GM12873 (cell line): Measurements from ENCODE around the gene POLR2H.

Source experiments
- CTCF ChIP-seq: IDR thresholded peaks from 2 replicates; pipeline ENCODE4 v1.5.1; 2012; ENCODE audit warnings: low read depth, mild to moderate bottlenecking, moderate library complexity, low read length, control low read depth; ENCODE audit not compliant: insufficient read depth; ENCODE audit errors: missing control alignments

POLR2H gene

GRCh38 chr3:184360929-184361531 lies 480 bp upstream of the POLR2H start:
- no peak for TF ChIP-seq CTCF

GRCh38 chr3:184361932-184362667 lies 590 bp downstream of the POLR2H start:
- no peak for TF ChIP-seq CTCF

GRCh38 chr3:184362668-184363546 lies 1.4 kb downstream of the POLR2H start:
- TF ChIP-seq CTCF = peak; percentile 65

- TF ChIP-seq CTCF = no peak
These were observed 5.2 kb downstream of the POLR2H start for GRCh38 chr3:184366619-184367289.

GRCh38 chr3:184368116-184368515 lies 6.6 kb downstream of the POLR2H start:
- no peak for TF ChIP-seq CTCF

- no peak for TF ChIP-seq CTCF
These were observed 7.2 kb downstream of the POLR2H start for GRCh38 chr3:184368586-184369183.

GRCh38 chr3:184371570-184372018 lies 10.1 kb downstream of the POLR2H start:
- peak; percentile 98 for TF ChIP-seq CTCF
